GM18520 (cell line): ENCODE measurements around the gene ATP1B4.
A peak's percentile ranks its signal among the peaks of the same experiment; 100 is the strongest.

ENCODE experiments used
- ATAC-seq: cut with Tn5 transposase; IDR thresholded peaks from one replicate; pipeline ENCODE4 v1.9.1; 2021; ENCODE audit not compliant: unreplicated experiment

ATP1B4 gene

GRCh38 chrX:120372667-120373370 is 10.9 kb downstream of the ATP1B4 start:
- ATAC-seq, result no peak

- ATAC-seq, result no peak
Measured at GRCh38 chrX:120377179-120377578, 15.3 kb downstream of the ATP1B4 start.

- ATAC-seq, result no peak
Measured at GRCh38 chrX:120377715-120378114, 15.8 kb downstream of the ATP1B4 start.

- ATAC-seq, result no peak
Measured at GRCh38 chrX:120378570-120378969, 16.7 kb downstream of the ATP1B4 start.

DNA sequence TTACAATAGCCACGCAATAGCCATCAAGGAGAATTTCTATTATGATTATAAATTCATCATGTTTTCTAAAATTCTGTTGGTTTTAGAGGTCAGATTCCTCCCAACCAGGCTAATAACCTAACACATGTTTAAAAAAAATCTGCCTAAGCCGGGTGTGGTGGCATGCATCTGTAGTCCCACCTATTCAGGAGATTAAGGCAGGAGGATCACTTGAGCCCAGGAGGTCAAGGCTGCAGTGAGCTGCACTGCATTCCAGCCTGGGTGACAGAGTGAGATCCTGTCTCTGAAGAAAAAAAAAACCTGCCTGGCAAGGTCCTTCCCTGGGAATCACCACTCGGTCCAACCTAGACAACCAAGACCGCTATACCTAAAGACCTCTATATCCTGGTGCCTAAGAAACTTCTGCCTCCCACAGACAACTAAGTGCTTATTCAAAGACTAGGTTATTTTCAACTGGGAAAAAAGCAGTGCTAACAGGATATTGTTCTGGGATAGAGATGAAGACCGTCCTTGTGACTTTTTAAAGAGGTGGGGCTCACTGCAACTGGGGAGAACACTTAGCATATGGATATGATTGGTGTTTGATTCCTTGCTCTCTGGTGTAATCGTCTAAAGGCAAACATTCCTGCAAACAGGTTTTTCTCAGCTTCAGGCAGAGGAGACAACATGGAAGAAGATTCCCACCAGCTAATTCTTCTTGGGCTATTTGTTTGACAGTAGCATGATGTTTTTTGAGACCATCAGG is 18.2 kb downstream of the ATP1B4 start:
- ATAC-seq, result no peak

- ATAC-seq, result no peak
Measured at GRCh38 chrX:120380699-120381098, 18.8 kb downstream of the ATP1B4 start.

GRCh38 chrX:120401301-120401700 is 39.4 kb downstream of the ATP1B4 start:
- ATAC-seq, result no peak

GRCh38 chrX:120402369-120402768 is 40.5 kb downstream of the ATP1B4 start:
- no peak for ATAC-seq

DNA sequence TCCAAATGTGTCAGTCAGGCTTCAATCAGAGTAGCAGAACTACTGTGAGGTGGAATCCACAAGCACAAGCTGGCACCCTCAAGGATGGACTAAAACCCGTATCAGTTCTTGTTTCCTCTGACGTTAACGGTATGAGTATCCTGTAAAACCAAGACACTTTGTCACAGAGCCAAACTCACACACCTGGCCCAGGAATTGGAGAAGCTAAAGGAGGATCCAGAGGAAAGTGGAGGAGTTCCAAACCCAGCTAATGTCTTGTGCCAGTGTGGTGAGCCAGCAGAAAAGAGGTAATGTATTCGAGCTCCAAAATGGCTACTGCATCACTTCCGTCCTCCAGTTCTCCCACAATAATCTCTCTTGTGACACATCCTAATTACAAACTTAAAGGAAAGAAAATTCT is 44.7 kb downstream of the ATP1B4 start:
- ATAC-seq, result no peak

DNA sequence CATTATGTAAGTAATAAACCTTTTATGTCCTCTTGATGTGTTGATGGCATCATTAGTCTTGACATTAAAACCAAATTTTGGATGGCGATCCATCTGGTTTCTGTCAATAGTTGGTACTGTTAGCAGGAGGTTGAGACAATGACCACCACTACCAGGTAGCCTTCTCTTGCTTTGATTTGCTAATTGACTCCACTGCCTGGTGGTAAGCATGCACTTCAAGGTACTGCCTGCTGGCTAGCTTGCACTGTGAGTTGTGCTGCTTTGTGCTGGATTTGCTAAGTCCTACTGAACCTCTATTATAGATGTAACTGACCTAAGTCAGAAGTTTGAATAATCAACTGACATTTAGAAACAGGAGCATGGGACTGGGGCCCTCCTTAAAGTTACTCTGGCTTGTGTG is 46.3 kb downstream of the ATP1B4 start:
- no peak for ATAC-seq

- no peak for ATAC-seq
Measured at GRCh38 chrX:120419463-120419862, 57.6 kb downstream of the ATP1B4 start.

GRCh38 chrX:120426599-120426998 is 64.7 kb downstream of the ATP1B4 start:
- no peak for ATAC-seq

- no peak for ATAC-seq
Measured at GRCh38 chrX:120428309-120428708, 66.4 kb downstream of the ATP1B4 start.

- ATAC-seq, result peak; percentile 74
Measured at GRCh38 chrX:120429776-120430540, 68.1 kb downstream of the ATP1B4 start.
